ENCODE measurements around the gene COMMD2.

- TF ChIP-seq CTCF (IDR thresholded peaks at IDR 0.05; ENCODE audit: borderline replicate concordance, extremely low read depth, low read length, poor library complexity, severe bottlenecking) (no peak), EZH2 (IDR thresholded peaks at IDR 0.05; ENCODE audit: borderline replicate concordance, low read depth, low read length, severe bottlenecking) (no peak)
Observed at GRCh38 chr3:149801639-149802038, 49.4 kb upstream of the COMMD2 start.

Measured in DND-41 (cell line).